ENCODE data around the gene RPIA. TPM values are rescaled to one million over a fixed set of nuclear protein-coding genes. Genes with fewer than 3 reads are reported as not detected.

RPIA gene
- total and polyA plus RNA-seq, 4 donors: 16.8 to 25.3 (median 18.4) TPM

GRCh38 chr2:88735853-88736252 is 44.4 kb downstream of the RPIA start:
- ATAC-seq (ENCODE audit: insufficient read depth, low FRiP score): no peak
- Histone ChIP-seq H3K27ac (ENCODE audit: low read depth in 1 of 2, low read length in 1 of 2) (no peak overlapping the region), H3K4me3 (no peak overlapping the region)

DNA sequence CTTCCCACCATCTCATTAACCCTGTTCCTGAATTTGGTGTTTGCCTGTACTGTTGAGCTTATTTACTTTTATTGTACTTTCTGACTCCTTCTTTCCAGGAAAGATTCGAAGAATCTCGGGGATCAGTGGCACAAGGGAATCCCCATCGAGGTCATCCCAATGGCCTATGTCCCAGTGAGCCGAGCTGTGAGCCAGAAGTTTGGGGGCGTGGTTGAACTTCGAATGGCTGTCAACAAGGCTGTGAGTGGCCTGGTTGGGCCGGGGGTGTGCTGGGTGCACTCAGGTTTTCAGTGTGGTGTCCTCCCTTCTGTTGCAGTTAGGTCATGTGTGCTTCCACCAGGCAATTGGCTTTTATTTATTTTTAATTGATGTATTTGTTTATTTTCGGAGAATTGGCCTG is 45.0 kb downstream of the RPIA start:
- no peaks in the 10 kb centered on the region for H3K27me3 ChIP-seq (ENCODE audit: control insufficient read depth in 3 of 3, insufficient read depth in 3 of 3, low read length in 2 of 3)
- no peak overlapping the region for H3K4me3 ChIP-seq
- H3K9ac ChIP-seq (ENCODE audit: insufficient read depth in 1 of 2, low read length in 2 of 2): no peak overlapping the region
- H3K9me3 ChIP-seq (ENCODE audit: control insufficient read depth in 4 of 4, insufficient read depth in 3 of 4, low read length in 3 of 4): no peaks in the 10 kb centered on the region
- WGBS, 2 donors: 75 to 87% methylated on average over 8 of the region's 8 CpGs
- peak overlapping the region; percentile 68 to 70 for H3K27ac ChIP-seq (ENCODE audit: low read depth in 1 of 2, low read length in 1 of 2)
- TF ChIP-seq, protein P1, sequence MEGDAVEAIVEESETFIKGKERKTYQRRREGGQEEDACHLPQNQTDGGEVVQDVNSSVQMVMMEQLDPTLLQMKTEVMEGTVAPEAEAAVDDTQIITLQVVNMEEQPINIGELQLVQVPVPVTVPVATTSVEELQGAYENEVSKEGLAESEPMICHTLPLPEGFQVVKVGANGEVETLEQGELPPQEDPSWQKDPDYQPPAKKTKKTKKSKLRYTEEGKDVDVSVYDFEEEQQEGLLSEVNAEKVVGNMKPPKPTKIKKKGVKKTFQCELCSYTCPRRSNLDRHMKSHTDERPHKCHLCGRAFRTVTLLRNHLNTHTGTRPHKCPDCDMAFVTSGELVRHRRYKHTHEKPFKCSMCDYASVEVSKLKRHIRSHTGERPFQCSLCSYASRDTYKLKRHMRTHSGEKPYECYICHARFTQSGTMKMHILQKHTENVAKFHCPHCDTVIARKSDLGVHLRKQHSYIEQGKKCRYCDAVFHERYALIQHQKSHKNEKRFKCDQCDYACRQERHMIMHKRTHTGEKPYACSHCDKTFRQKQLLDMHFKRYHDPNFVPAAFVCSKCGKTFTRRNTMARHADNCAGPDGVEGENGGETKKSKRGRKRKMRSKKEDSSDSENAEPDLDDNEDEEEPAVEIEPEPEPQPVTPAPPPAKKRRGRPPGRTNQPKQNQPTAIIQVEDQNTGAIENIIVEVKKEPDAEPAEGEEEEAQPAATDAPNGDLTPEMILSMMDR (IDR thresholded peaks at IDR 0.05; ENCODE audit: control extremely low read depth, extremely low read depth): no peak
- H3K36me3 ChIP-seq (ENCODE audit: control insufficient read depth in 4 of 4, insufficient read depth in 4 of 4, low read length in 4 of 4): peaks cover 5 to 38% (median 19%) of the 10 kb centered on the region in 4 donors
- DNase-seq (no peak), ATAC-seq (ENCODE audit: insufficient read depth, low FRiP score) (no peak)
- H3K4me1 ChIP-seq (ENCODE audit: control insufficient read depth in 5 of 5, insufficient read depth in 5 of 5, low read length in 5 of 5): peaks cover 0 to 28% (median 0%) of the 10 kb centered on the region in 5 donors

More at GRCh38 chr2:88735853-88736252, 44.4 kb downstream of the RPIA start:
- WGBS, 2 donors: 56 to 76% methylated on average over 6 of the region's 6 CpGs
- Histone ChIP-seq H3K4me1 (ENCODE audit: control insufficient read depth in 5 of 5, insufficient read depth in 5 of 5, low read length in 5 of 5) (peaks cover 0 to 28% (median 0%) of the 10 kb centered on the region in 5 donors), H3K9me3 (ENCODE audit: control insufficient read depth in 4 of 4, insufficient read depth in 3 of 4, low read length in 3 of 4) (no peaks in the 10 kb centered on the region), H3K36me3 (ENCODE audit: control insufficient read depth in 4 of 4, insufficient read depth in 4 of 4, low read length in 4 of 4) (peaks cover 5 to 32% (median 16%) of the 10 kb centered on the region in 4 donors), H3K27me3 (ENCODE audit: control insufficient read depth in 3 of 3, insufficient read depth in 3 of 3, low read length in 2 of 3) (no peaks in the 10 kb centered on the region), H3K9ac (ENCODE audit: insufficient read depth in 1 of 2, low read length in 2 of 2) (no peak overlapping the region)
- no peak for DNase-seq
- TF ChIP-seq, protein P1 (IDR thresholded peaks at IDR 0.05; ENCODE audit: control extremely low read depth, extremely low read depth): no peak

GRCh38 chr2:88737385-88737784 is 45.9 kb downstream of the RPIA start:
- Histone ChIP-seq H3K9ac (ENCODE audit: insufficient read depth in 1 of 2, low read length in 2 of 2) (no peak overlapping the region), H3K36me3 (ENCODE audit: control insufficient read depth in 4 of 4, insufficient read depth in 4 of 4, low read length in 4 of 4) (peaks cover 7 to 42% (median 22%) of the 10 kb centered on the region in 4 donors), H3K4me1 (ENCODE audit: control insufficient read depth in 5 of 5, insufficient read depth in 5 of 5, low read length in 5 of 5) (peaks cover 0 to 28% (median 0%) of the 10 kb centered on the region in 5 donors), H3K9me3 (ENCODE audit: control insufficient read depth in 4 of 4, insufficient read depth in 3 of 4, low read length in 3 of 4) (no peaks in the 10 kb centered on the region), H3K27ac (ENCODE audit: low read depth in 1 of 2, low read length in 1 of 2) (peak overlapping the region in 1 of 2 donors; percentile 68), H3K4me3 (no peak overlapping the region), H3K27me3 (ENCODE audit: control insufficient read depth in 3 of 3, insufficient read depth in 3 of 3, low read length in 2 of 3) (no peaks in the 10 kb centered on the region)
- peak in 2 of 3 donors; percentile 10 to 46 for DNase-seq
- no peak for ATAC-seq (ENCODE audit: insufficient read depth, low FRiP score)
- TF ChIP-seq, protein P1 (IDR thresholded peaks at IDR 0.05; ENCODE audit: control extremely low read depth, extremely low read depth): no peak
- WGBS, 2 donors: 21 to 45% methylated on average over 4 of the region's 4 CpGs

GRCh38 chr2:88738271-88738670 is 46.8 kb downstream of the RPIA start:
- Histone ChIP-seq H3K36me3 (ENCODE audit: control insufficient read depth in 4 of 4, insufficient read depth in 4 of 4, low read length in 4 of 4) (peaks cover 9 to 43% (median 24%) of the 10 kb centered on the region in 4 donors), H3K4me3 (no peak overlapping the region), H3K27ac (ENCODE audit: low read depth in 1 of 2, low read length in 1 of 2) (peak overlapping the region; percentile 5 to 60), H3K9me3 (ENCODE audit: control insufficient read depth in 4 of 4, insufficient read depth in 3 of 4, low read length in 3 of 4) (no peaks in the 10 kb centered on the region), H3K27me3 (ENCODE audit: control insufficient read depth in 3 of 3, insufficient read depth in 3 of 3, low read length in 2 of 3) (no peaks in the 10 kb centered on the region), H3K4me1 (ENCODE audit: control insufficient read depth in 5 of 5, insufficient read depth in 5 of 5, low read length in 5 of 5) (peaks cover 0 to 25% (median 0%) of the 10 kb centered on the region in 5 donors), H3K9ac (ENCODE audit: insufficient read depth in 1 of 2, low read length in 2 of 2) (no peak overlapping the region)
- DNase-seq (no peak), ATAC-seq (ENCODE audit: insufficient read depth, low FRiP score) (no peak)
- WGBS, 2 donors: 61 to 78% methylated on average over 3 of the region's 3 CpGs
- TF ChIP-seq, protein P1 (IDR thresholded peaks at IDR 0.05; ENCODE audit: control extremely low read depth, extremely low read depth): no peak
